C4-2B (cell line): ENCODE measurements around the gene HEATR9.
"Not testable (repeated sequence)": the region's sequence is repeated elsewhere in the genome, so short reads cannot be mapped to it uniquely, and the experiment has no call there.

Source experiments
- H3K27ac ChIP-seq: fragments of 450-650 bp; 2 replicates; pipeline ENCODE4 v1.5.1; 2017
- CTCF ChIP-seq: fragments of 450-650 bp; conservative IDR thresholded peaks from 2 replicates; pipeline ENCODE4 v1.5.1; 2017; ENCODE audit warnings: mild to moderate bottlenecking
- ZFX ChIP-seq: fragments of 450-650 bp; IDR thresholded peaks from 2 replicates; pipeline ENCODE4 v1.6.1; 2017

The HEATR9 gene

GRCh38 chr17:35900708-35901480, 32.2 kb upstream of the HEATR9 start:
- TF ChIP-seq ZFX (no peak), CTCF (no peak)
- no peak overlapping the region for H3K27ac ChIP-seq

- TF ChIP-seq ZFX, result no peak
- no peak for TF ChIP-seq CTCF
- no peak overlapping the region for H3K27ac ChIP-seq
Measured at GRCh38 chr17:35900280-35900679, 31.6 kb upstream of the HEATR9 start.

GRCh38 chr17:35898283-35899070, 29.8 kb upstream of the HEATR9 start:
- no peak overlapping the region for H3K27ac ChIP-seq
- TF ChIP-seq ZFX, result no peak
- TF ChIP-seq CTCF, result no peak

GRCh38 chr17:35897772-35898171, 29.1 kb upstream of the HEATR9 start:
- not testable (repeated sequence) for H3K27ac ChIP-seq

GRCh38 chr17:35895636-35896587, 27.2 kb upstream of the HEATR9 start:
- TF ChIP-seq ZFX (no peak), CTCF (no peak)
- no peak overlapping the region for H3K27ac ChIP-seq

GRCh38 chr17:35894206-35894605, 25.5 kb upstream of the HEATR9 start:
- TF ChIP-seq CTCF (no peak), ZFX (no peak)

GRCh38 chr17:35893751-35894150, 25.1 kb upstream of the HEATR9 start:
- TF ChIP-seq ZFX (no peak), CTCF (no peak)
- no peak overlapping the region for H3K27ac ChIP-seq

More at GRCh38 chr17:35894206-35894605, 25.5 kb upstream of the HEATR9 start:
- H3K27ac ChIP-seq, result no peak overlapping the region
